ENCODE results near the gene LRRTM3.

The LRRTM3 gene

GRCh38 chr10:66882271-66882670, 43.6 kb upstream of the LRRTM3 start:
- TF ChIP-seq POLR2AphosphoS5 (IDR thresholded peaks at IDR 0.05; ENCODE audit: low read depth, low read length), result no peak
- TF ChIP-seq TAF1 (IDR thresholded peaks at IDR 0.05; ENCODE audit: borderline replicate concordance, insufficient read depth, low read length), result no peak
- TF ChIP-seq SIN3A (IDR thresholded peaks at IDR 0.05; ENCODE audit: borderline replicate concordance, insufficient read depth, low read length), result no peak
- TF ChIP-seq FOXP2 (optimal IDR thresholded peaks at IDR 0.05; ENCODE audit: borderline replicate concordance, extremely low read depth, extremely low read length, insufficient read depth), result no peak
- TF ChIP-seq REST (IDR thresholded peaks at IDR 0.05; ENCODE audit: insufficient read depth in 1 of 2, low read depth in 2 of 2, low read length in 2 of 2), result no peak

GRCh38 chr10:66886848-66887247, 39.0 kb upstream of the LRRTM3 start:
- TF ChIP-seq REST (IDR thresholded peaks at IDR 0.05; ENCODE audit: insufficient read depth in 1 of 2, low read depth in 2 of 2, low read length in 2 of 2) (no peak), POLR2AphosphoS5 (IDR thresholded peaks at IDR 0.05; ENCODE audit: low read depth, low read length) (no peak), FOXP2 (optimal IDR thresholded peaks at IDR 0.05; ENCODE audit: borderline replicate concordance, extremely low read depth, extremely low read length, insufficient read depth) (no peak), TAF1 (IDR thresholded peaks at IDR 0.05; ENCODE audit: borderline replicate concordance, insufficient read depth, low read length) (no peak)

- no peak for TF ChIP-seq FOXP2 (optimal IDR thresholded peaks at IDR 0.05; ENCODE audit: borderline replicate concordance, extremely low read depth, extremely low read length, insufficient read depth)
- no peak for TF ChIP-seq REST (IDR thresholded peaks at IDR 0.05; ENCODE audit: insufficient read depth in 1 of 2, low read depth in 2 of 2, low read length in 2 of 2)
- no peak for TF ChIP-seq TAF1 (IDR thresholded peaks at IDR 0.05; ENCODE audit: borderline replicate concordance, insufficient read depth, low read length)
- TF ChIP-seq POLR2AphosphoS5 (IDR thresholded peaks at IDR 0.05; ENCODE audit: low read depth, low read length), result no peak
- no peak for TF ChIP-seq SIN3A (IDR thresholded peaks at IDR 0.05; ENCODE audit: borderline replicate concordance, insufficient read depth, low read length)
Measured at GRCh38 chr10:66888237-66888636, 37.6 kb upstream of the LRRTM3 start.

GRCh38 chr10:66892871-66893270, 33.0 kb upstream of the LRRTM3 start:
- no peak for TF ChIP-seq POLR2AphosphoS5 (IDR thresholded peaks at IDR 0.05; ENCODE audit: low read depth, low read length)
- TF ChIP-seq REST (IDR thresholded peaks at IDR 0.05; ENCODE audit: insufficient read depth in 1 of 2, low read depth in 2 of 2, low read length in 2 of 2), result no peak
- no peak for TF ChIP-seq SIN3A (IDR thresholded peaks at IDR 0.05; ENCODE audit: borderline replicate concordance, insufficient read depth, low read length)
- TF ChIP-seq TAF1 (IDR thresholded peaks at IDR 0.05; ENCODE audit: borderline replicate concordance, insufficient read depth, low read length), result no peak
- TF ChIP-seq FOXP2 (optimal IDR thresholded peaks at IDR 0.05; ENCODE audit: borderline replicate concordance, extremely low read depth, extremely low read length, insufficient read depth), result no peak

GRCh38 chr10:66910671-66911070, 15.2 kb upstream of the LRRTM3 start:
- TF ChIP-seq REST (IDR thresholded peaks at IDR 0.05; ENCODE audit: insufficient read depth in 1 of 2, low read depth in 2 of 2, low read length in 2 of 2) (no peak), TAF1 (IDR thresholded peaks at IDR 0.05; ENCODE audit: borderline replicate concordance, insufficient read depth, low read length) (no peak), SIN3A (IDR thresholded peaks at IDR 0.05; ENCODE audit: borderline replicate concordance, insufficient read depth, low read length) (no peak), POLR2AphosphoS5 (IDR thresholded peaks at IDR 0.05; ENCODE audit: low read depth, low read length) (no peak), FOXP2 (optimal IDR thresholded peaks at IDR 0.05; ENCODE audit: borderline replicate concordance, extremely low read depth, extremely low read length, insufficient read depth) (no peak)
